Keratinocyte (primary cell): ENCODE results near the gene SDCCAG8. TPM values are rescaled to one million over a fixed set of nuclear protein-coding genes. Genes with fewer than 3 reads are reported as not detected.

ENCODE experiments used
- DNase-seq: peaks from one replicate; pipeline ENCODE4 v3.0.0-alpha.2; 2011; ENCODE audit warnings: low read depth, missing footprints, low spot score
- FAIRE-seq: peaks from 2 replicates; lab custom pipeline; 2011; peaks lifted over from hg19 to GRCh38; lab: Jason Lieb, UNC
- H2AFZ ChIP-seq: 2 replicates; pipeline ENCODE4 v1.6.0; 2012; ENCODE audit warnings: low read length, control low read depth, inconsistent platforms; ENCODE audit not compliant: control insufficient read depth
- H3K27ac ChIP-seq: 2 replicates; pipeline ENCODE4 v1.5.1; 2011; ENCODE audit warnings: low read length; ENCODE audit not compliant: control insufficient read depth, insufficient read depth
- H3K27me3 ChIP-seq: 3 replicates; pipeline ENCODE4 v1.6.0; 2011; ENCODE audit warnings: low read length; ENCODE audit not compliant: control insufficient read depth, insufficient read depth; ENCODE audit errors: extremely low read depth
- H3K36me3 ChIP-seq, 2 experiments: 2 replicates in 1 of 2; 3 replicates in 1 of 2; pipeline ENCODE4 v1.5.1; 2011; ENCODE audit warnings: low read length in 2 of 2, mild to moderate bottlenecking in 1 of 2; ENCODE audit not compliant: control insufficient read depth in 2 of 2, insufficient read depth in 2 of 2; ENCODE audit errors: extremely low read depth in 1 of 2
- H3K4me1 ChIP-seq: 3 replicates; pipeline ENCODE4 v1.5.1; 2011; ENCODE audit warnings: low read length; ENCODE audit not compliant: control insufficient read depth, insufficient read depth; ENCODE audit errors: extremely low read depth
- H3K4me2 ChIP-seq: 3 replicates; pipeline ENCODE4 v1.6.0; 2011; ENCODE audit warnings: low read depth, low read length; ENCODE audit not compliant: control insufficient read depth, insufficient read depth; ENCODE audit errors: extremely low read depth
- H3K4me3 ChIP-seq, 3 experiments: fragments of 200-600 bp in 1 of 3; sonication (generic) in 1 of 3; 2 replicates in 2 of 3; 3 replicates in 1 of 3; pipeline ENCODE4 v1.5.1; 2011 to 2016; ENCODE audit warnings: low read length in 3 of 3, mild to moderate bottlenecking in 3 of 3, control low read depth in 2 of 3, inconsistent platforms in 1 of 3, low read depth in 1 of 3, mixed read lengths in 1 of 3, mixed run types in 1 of 3, moderate library complexity in 1 of 3; ENCODE audit not compliant: control insufficient read depth in 2 of 3, insufficient read depth in 2 of 3; ENCODE audit errors: extremely low read depth in 1 of 3
- H3K79me2 ChIP-seq: 2 replicates; pipeline ENCODE4 v1.6.0; 2012; ENCODE audit warnings: low read length; ENCODE audit not compliant: control insufficient read depth, insufficient read depth
- H3K9ac ChIP-seq: 3 replicates; pipeline ENCODE4 v1.6.0; 2011; ENCODE audit warnings: low read length; ENCODE audit not compliant: control insufficient read depth, insufficient read depth; ENCODE audit errors: extremely low read depth
- H3K9me1 ChIP-seq: 3 replicates; pipeline ENCODE4 v1.6.0; 2011; ENCODE audit warnings: low read length; ENCODE audit not compliant: control insufficient read depth, insufficient read depth; ENCODE audit errors: extremely low read depth
- H3K9me3 ChIP-seq: 2 replicates; pipeline ENCODE4 v1.5.1; 2012; ENCODE audit warnings: low read depth, low read length; ENCODE audit not compliant: control insufficient read depth
- H4K20me1 ChIP-seq: 3 replicates; pipeline ENCODE4 v1.6.0; 2011; ENCODE audit warnings: low read length; ENCODE audit not compliant: control insufficient read depth, insufficient read depth; ENCODE audit errors: extremely low read depth
- CTCF ChIP-seq, 3 experiments: IDR thresholded peaks in 1 of 3; conservative IDR thresholded peaks in 1 of 3; optimal IDR thresholded peaks in 1 of 3; 2 replicates in 2 of 3; 3 replicates in 1 of 3; pipeline versions ENCODE3 to v1.5.1; 2011; ENCODE audit warnings: low read length in 3 of 3, mild to moderate bottlenecking in 3 of 3, moderate library complexity in 2 of 3, control low read depth in 1 of 3, inconsistent platforms in 1 of 3; ENCODE audit not compliant: insufficient read depth in 2 of 3; ENCODE audit errors: extremely low read depth in 1 of 3
- EZH2 ChIP-seq: IDR thresholded peaks from one replicate; pipeline ENCODE4 v1.6.1; 2012; ENCODE audit warnings: inconsistent platforms, mild to moderate bottlenecking, low read length, moderate library complexity
- dilution Hi-C: fragments of 300-500 bp; cut with MboI; formaldehyde crosslinking; loops from one replicate; pipeline ENCODE4 v1.7.0; 2020; ENCODE audit warnings: low sequenced_read_pairs; ENCODE audit not compliant: extremely low pct_ligation_motif_present
- polyA plus RNA-seq, 5 experiments: library from polyadenylated mRNA; depleted of rRNA in 3 of 5; stranded (reverse) in 3 of 5; stranded (forward) in 1 of 5; unstranded in 1 of 5; fragments of >200 nt; gene quantifications; 1 replicate in 1 of 5; 2 replicates in 3 of 5; 3 replicates in 1 of 5; pipeline versions ENCODE4 v1.2.1 to v1.2.3, GENCODE V29; 2011 to 2012; ENCODE audit warnings: missing spikeins in 2 of 5, low read depth in 1 of 5, low replicate concordance in 1 of 5

The SDCCAG8 gene
- polyA plus RNA-seq, 1 donor (not counting 4 experiments of a cell fraction or from before 2014, with no cell fraction given), result 61.6 TPM

GRCh38 chr1:243441601-243442000 is 185.8 kb downstream of the SDCCAG8 start:
- H3K4me2 ChIP-seq, result no peak overlapping the region
- no peaks in the 10 kb centered on the region for H3K9me3 ChIP-seq
- DNase-seq (no peak), FAIRE-seq (no peak)
- H4K20me1 ChIP-seq, result no peaks in the 10 kb centered on the region
- peaks cover 0 to 1% of the 10 kb centered on the region in 2 experiments for H3K36me3 ChIP-seq
- no peaks in the 10 kb centered on the region for H3K27me3 ChIP-seq
- H2AFZ ChIP-seq, result no peak overlapping the region
- no peaks in the 10 kb centered on the region for H3K79me2 ChIP-seq
- TF ChIP-seq EZH2 (no peak), CTCF (optimal IDR thresholded peaks at IDR 0.05 in 1 of 3, IDR thresholded peaks at IDR 0.05 in 1 of 3, conservative IDR thresholded peaks at IDR 0.05 in 1 of 3; ENCODE audit: extremely low read depth in 1 of 3, insufficient read depth in 2 of 3, low read length in 3 of 3) (no peak)
- no peaks in the 10 kb centered on the region for H3K4me1 ChIP-seq
- no peak overlapping the region for H3K27ac ChIP-seq
- H3K9ac ChIP-seq, result no peak overlapping the region
- H3K4me3 ChIP-seq, result no peak overlapping the region
- H3K9me1 ChIP-seq, result no peaks in the 10 kb centered on the region
- dilution Hi-C loops, result no loop called here

GRCh38 chr1:243443557-243443956 is 187.7 kb downstream of the SDCCAG8 start:
- dilution Hi-C loops, result no loop called here
- FAIRE-seq, result no peak
- no peak overlapping the region for H3K27ac ChIP-seq
- H3K4me3 ChIP-seq, result no peak overlapping the region
- peaks cover 8% of the 10 kb centered on the region for H3K4me1 ChIP-seq
- H3K9me1 ChIP-seq, result no peaks in the 10 kb centered on the region
- DNase-seq, result no peak
- no peak overlapping the region for H3K4me2 ChIP-seq
- H3K27me3 ChIP-seq, result no peaks in the 10 kb centered on the region
- no peaks in the 10 kb centered on the region for H3K79me2 ChIP-seq
- H2AFZ ChIP-seq, result no peak overlapping the region
- no peak overlapping the region for H3K9ac ChIP-seq
- H3K9me3 ChIP-seq, result no peaks in the 10 kb centered on the region
- no peaks in the 10 kb centered on the region for H4K20me1 ChIP-seq
- TF ChIP-seq CTCF (optimal IDR thresholded peaks at IDR 0.05 in 1 of 3, IDR thresholded peaks at IDR 0.05 in 1 of 3, conservative IDR thresholded peaks at IDR 0.05 in 1 of 3; ENCODE audit: extremely low read depth in 1 of 3, insufficient read depth in 2 of 3, low read length in 3 of 3), result no peak
- no peak for TF ChIP-seq EZH2
- H3K36me3 ChIP-seq, result peaks cover 0 to 1% of the 10 kb centered on the region in 2 experiments
